Endothelial cell of hepatic sinusoid (primary cell): ENCODE results near the gene KRT79.
"Not testable (repeated sequence)": the region's sequence is repeated elsewhere in the genome, so short reads cannot be mapped to it uniquely, and the experiment has no call there.

ENCODE experiments used
- in situ Hi-C: cut with HindIII; loops from 2 replicates; pipeline ENCODE4 v1.10.0; 2017; ENCODE audit warnings: low sequenced_read_pairs

The KRT79 gene

GRCh38 chr12:52833922-52834726 lies at the start of gene KRT79:
TSS of gene KRT79 (minus strand) at chr12:52834311. CDS start at chr12:52834260, 51 bp downstream.
- in situ Hi-C loops, result no loop called here

GRCh38 chr12:52880499-52880898 lies 46.4 kb upstream of the KRT79 start:
- in situ Hi-C loops, result not testable (repeated sequence)

DNA sequence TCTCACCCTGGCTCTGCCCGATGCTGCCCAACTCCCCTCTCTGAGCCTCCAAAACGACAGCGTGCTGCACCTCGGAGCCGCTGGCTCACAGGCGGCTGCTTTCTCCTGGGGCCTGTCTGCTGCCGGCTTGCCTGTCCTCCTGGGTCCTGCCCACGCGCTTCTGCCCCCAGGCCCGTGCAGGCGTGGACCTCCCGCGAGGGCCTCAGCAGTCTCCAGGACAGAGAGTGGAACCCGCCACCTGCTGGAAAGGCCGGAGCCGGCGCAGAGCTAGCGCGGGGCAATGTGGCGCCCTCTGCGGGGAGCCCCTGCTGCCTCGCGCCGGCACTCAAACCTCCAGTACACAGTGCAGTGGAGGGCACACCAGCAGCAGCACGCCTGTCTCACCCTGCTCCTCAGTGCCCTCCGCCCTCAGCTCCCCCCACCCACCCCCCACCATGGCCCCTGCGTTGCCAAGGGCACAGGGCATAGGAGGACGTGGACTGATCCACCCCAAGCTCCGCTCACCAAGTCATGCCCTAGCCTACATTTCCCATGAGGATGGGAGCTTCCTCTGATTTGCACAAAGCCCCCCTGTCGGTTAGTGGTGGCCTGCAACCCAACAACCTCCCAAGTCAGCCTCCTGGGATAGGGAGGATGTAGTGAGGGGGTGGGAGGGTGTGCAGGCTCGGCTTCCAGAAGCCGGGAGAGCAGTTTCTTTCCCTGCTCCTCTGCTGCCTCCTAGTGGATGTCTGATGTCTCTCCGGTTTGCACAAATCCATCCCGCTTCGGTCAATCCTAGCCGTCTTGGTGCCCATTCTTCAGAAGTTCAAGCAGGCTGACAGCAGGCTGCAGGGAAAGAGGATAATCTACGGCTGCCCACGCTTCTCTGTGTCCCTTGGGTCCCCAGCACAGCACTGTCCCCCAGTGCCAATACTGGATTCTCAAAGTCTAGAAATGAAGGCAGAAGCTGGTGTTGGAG lies 45.6 kb upstream of the KRT79 start:
- in situ Hi-C loops, result no loop called here

DNA sequence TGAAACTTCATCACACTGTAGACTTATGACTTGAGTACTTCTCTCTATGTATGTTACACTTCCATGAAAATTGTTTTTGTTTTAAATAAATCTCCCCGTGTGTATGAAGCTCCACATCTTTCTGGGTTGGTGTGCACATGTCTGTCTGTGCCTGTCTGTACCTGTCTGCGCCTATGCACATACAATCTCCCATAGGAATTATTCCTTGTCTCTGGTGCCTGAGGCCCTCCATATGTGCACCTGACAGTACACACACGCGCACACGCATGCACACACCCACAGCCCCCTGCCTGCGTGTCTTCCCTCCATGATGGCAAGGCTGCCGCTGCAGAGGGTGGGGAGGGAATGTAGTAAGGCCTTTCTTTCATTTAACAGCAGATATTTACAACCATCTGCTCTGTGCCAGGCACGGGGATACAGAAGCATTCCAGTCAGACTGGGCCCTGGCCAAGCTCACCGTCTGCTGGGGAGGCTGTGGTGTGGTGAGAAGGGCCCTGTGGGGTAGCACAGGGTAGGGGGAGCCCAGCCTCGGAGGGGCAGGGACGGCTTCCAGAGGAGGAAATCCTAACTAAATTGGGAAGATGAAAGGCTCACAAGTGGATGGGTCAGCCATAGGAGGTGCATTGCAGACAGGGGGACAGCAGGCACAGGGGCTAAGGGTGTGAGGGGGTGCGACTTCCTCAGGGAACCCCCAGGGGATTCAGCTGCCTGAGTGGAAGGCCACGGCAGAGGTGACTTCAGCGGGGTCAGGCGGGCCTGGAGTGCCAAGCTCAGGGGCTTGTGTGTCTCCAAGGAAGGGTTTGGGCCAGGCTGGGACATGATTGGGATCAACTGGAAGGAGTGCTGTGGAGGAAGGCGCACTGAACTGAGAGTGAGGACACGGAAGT lies 44.6 kb upstream of the KRT79 start:
- in situ Hi-C loops, result no loop called here

- in situ Hi-C loops, result no loop called here
These were observed 43.1 kb upstream of the KRT79 start for GRCh38 chr12:52877242-52877641.

- in situ Hi-C loops, result no loop called here
These were observed 42.3 kb upstream of the KRT79 start for GRCh38 chr12:52876372-52876771.

- in situ Hi-C loops, result loop anchor here (25.0 kb wide), 2 partner anchors 163 to 288 kb away; partner anchors contain the start of gene KRT77
These were observed 40.7 kb upstream of the KRT79 start for GRCh38 chr12:52874573-52875435.

DNA sequence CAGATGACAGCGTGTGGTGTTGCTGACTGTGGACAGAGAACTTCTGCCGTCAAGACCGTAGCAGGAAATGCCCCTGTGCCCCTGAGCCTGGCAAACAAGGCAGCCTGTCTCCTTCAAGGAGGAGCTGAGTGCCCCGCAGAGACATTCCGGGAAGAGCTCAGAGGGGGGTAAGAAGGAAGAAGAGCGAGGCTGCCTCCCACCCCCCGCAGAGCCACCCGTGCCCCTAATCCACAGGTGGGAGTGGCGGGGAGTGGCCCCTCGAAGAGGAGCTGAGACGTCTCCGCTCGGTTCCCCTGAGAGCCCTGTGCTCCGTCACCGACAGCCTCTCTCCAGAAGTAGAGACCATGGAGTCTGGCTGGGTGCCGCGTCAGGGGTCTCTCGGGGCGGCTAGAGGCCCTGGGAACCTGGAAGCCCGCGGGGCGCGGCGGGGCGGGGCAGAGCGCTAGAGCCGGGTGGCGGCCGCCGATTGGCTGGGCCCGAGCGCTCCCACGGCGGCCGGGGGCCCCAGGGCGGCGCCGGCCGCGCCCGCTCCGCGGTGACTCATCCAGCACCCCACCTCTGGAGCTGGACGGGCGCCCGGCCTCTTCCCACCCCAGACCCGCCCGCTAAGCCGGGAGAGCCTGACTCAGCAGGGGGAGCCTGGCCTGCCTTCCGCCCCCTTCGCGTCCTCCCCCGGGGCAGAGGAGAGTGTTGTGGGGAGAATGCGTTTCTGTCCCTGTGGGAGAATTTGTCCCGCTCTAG lies 39.9 kb upstream of the KRT79 start:
- in situ Hi-C loops, result loop anchor here (25.0 kb wide), 2 partner anchors 162 to 287 kb away; partner anchors contain the start of gene KRT77

GRCh38 chr12:52873513-52873831 lies 39.4 kb upstream of the KRT79 start:
- in situ Hi-C loops, result loop anchor here (25.0 kb wide), 2 partner anchors 161 to 286 kb away; partner anchors contain the start of gene KRT77

GRCh38 chr12:52872644-52873389 lies 38.7 kb upstream of the KRT79 start:
- in situ Hi-C loops, result loop anchor here (25.0 kb wide), 2 partner anchors 161 to 286 kb away; partner anchors contain the start of gene KRT77

DNA sequence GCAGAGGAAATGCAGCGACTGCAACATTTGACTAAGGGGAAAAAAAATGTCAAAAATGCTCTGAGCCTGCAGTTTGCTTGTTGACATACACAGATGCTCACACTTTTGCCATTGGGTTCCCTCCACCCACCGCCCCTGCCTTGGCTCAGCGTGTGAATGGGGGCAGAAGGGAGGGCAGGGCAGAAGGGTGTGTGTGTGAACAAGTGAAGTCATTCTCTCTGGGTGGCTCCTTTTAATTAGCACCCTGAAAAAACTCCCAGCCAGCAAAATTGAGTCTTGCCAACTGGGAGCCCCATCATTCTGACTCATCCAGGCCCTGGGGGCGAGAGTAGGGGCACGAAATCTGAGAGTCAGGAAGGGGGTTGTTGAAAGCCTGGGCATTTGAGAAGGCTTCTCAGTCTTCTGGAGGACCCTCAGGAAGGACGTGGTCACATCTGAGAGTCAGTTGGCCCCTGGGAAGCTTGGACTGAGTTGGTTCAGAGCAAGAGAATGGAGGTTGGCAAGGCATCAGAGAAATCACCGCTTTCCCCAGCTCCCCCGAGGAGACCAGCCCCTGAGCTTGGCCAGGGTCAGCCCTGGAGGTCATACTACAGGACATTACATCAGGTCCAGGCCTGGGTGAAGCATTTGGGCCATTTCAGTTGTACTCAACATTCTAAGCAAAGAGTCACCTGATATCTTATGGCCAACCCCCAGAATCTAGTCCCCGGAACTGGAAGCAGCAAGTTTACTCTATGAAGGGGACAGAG lies 37.4 kb upstream of the KRT79 start:
- in situ Hi-C loops, result loop anchor here (25.0 kb wide), 2 partner anchors 159 to 284 kb away; partner anchors contain the start of gene KRT77

GRCh38 chr12:52870361-52871290 lies 36.5 kb upstream of the KRT79 start:
- in situ Hi-C loops, result loop anchor here (25.0 kb wide), 2 partner anchors 158 to 283 kb away; partner anchors contain the start of gene KRT77

DNA sequence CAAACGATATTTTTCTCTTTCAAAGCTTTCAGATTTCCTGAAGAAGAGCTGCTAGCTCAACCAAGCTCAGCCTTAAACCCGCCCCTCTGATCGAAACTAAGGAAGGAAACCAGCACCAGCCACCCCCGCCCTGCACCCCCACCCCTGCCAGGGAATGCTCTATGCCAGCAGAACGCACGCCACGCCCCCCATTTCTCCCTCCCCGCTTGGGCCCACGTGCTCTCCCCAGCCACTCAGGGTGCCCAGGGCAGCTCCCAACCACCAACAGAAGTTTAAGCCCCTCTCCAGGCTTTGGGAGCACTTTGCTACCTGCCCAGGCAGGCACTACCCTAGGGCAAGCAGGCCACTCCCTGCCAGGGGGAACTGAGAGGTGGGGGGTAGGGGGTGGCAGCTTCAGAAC lies 33.5 kb upstream of the KRT79 start:
- in situ Hi-C loops, result loop anchor here (25.0 kb wide), 2 partner anchors 155 to 280 kb away; partner anchors contain the start of gene KRT77

DNA sequence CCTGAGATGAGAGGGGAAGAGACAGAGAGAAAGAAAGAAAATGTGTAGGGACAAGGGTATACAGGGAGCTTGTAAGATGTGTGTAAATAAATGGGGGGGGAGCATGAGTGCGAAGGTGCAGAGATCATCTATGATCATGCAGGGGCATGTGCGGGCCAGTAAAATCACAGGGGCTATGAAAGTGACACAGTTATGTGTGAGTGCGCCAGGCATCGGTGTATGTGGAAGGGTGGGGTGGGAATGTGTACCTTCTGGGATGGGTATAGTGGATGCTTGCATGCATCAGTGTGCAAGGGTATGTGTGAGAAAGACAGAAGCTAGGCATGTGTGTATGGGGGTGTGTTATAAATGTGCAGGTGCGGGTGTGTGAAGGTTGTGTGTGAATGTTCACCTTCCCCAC lies 33.0 kb upstream of the KRT79 start:
- in situ Hi-C loops, result loop anchor here (25.0 kb wide), 2 partner anchors 155 to 280 kb away; partner anchors contain the start of gene KRT77

GRCh38 chr12:52865090-52865944 lies 31.2 kb upstream of the KRT79 start:
- in situ Hi-C loops, result loop anchor here (25.0 kb wide), 2 partner anchors 153 to 278 kb away; partner anchors contain the start of gene KRT77
